Measurements from ENCODE around the gene MPC1. TPM values are rescaled to one million over a fixed set of nuclear protein-coding genes. Genes with fewer than 3 reads are reported as not detected.

MPC1 gene
- total RNA-seq = 10 to 100 TPM; 22.2 to 25.2 TPM

GRCh38 chr6:166382933-166383801 lies at the start of gene MPC1:
TSS of gene MPC1 (minus strand) at chr6:166382940. CDS start at chr6:166382876, 64 bp downstream.
- no peaks in the 10 kb centered on the region for H3K36me3 Mint-ChIP-seq
- peak; percentile 98 for DNase-seq
- H3K4me3 Mint-ChIP-seq = peak within 1 kb of the TSS; percentile 86
- H3K4me1 Mint-ChIP-seq = peaks cover 14% of the 10 kb centered on the region
- H3K9me3 Mint-ChIP-seq = no peaks in the 10 kb centered on the region
- H3K27ac Mint-ChIP-seq = peak within 1 kb of the TSS; percentile 82
- H3K27me3 Mint-ChIP-seq = no peaks in the 10 kb centered on the region

GRCh38 chr6:166430269-166430668 lies 47.5 kb upstream of the MPC1 start:
- H3K9me3 Mint-ChIP-seq = peaks cover 2% of the 10 kb centered on the region
- no peak for DNase-seq
- H3K27ac Mint-ChIP-seq = no peak overlapping the region
- peaks cover 7% of the 10 kb centered on the region for H3K36me3 Mint-ChIP-seq
- peaks cover under 1% of the 10 kb centered on the region for H3K4me1 Mint-ChIP-seq
- no peaks in the 10 kb centered on the region for H3K27me3 Mint-ChIP-seq
- H3K4me3 Mint-ChIP-seq = no peak overlapping the region

- Mint-ChIP-seq H3K27ac (no peak overlapping the region), H3K9me3 (peaks cover 2% of the 10 kb centered on the region), H3K36me3 (peaks cover 4% of the 10 kb centered on the region), H3K27me3 (no peaks in the 10 kb centered on the region), H3K4me1 (peaks cover 16% of the 10 kb centered on the region), H3K4me3 (no peak overlapping the region)
- DNase-seq = no peak
Observed at GRCh38 chr6:166424431-166424830, 41.7 kb upstream of the MPC1 start.

- Mint-ChIP-seq H3K27me3 (no peaks in the 10 kb centered on the region), H3K36me3 (peaks cover 2% of the 10 kb centered on the region), H3K4me1 (peaks cover 23% of the 10 kb centered on the region), H3K27ac (no peak overlapping the region), H3K9me3 (peaks cover 2% of the 10 kb centered on the region), H3K4me3 (no peak overlapping the region)
- DNase-seq = no peak
Observed at GRCh38 chr6:166423781-166424180, 41.0 kb upstream of the MPC1 start.

- no peaks in the 10 kb centered on the region for H3K27me3 Mint-ChIP-seq
- peaks cover 29% of the 10 kb centered on the region for H3K4me1 Mint-ChIP-seq
- no peak for DNase-seq
- no peak overlapping the region for H3K27ac Mint-ChIP-seq
- H3K36me3 Mint-ChIP-seq = no peaks in the 10 kb centered on the region
- no peak overlapping the region for H3K4me3 Mint-ChIP-seq
- H3K9me3 Mint-ChIP-seq = no peaks in the 10 kb centered on the region
Observed at GRCh38 chr6:166423051-166423745, 40.5 kb upstream of the MPC1 start.

- Mint-ChIP-seq H3K27me3 (no peaks in the 10 kb centered on the region), H3K4me3 (no peak overlapping the region), H3K27ac (no peak overlapping the region), H3K9me3 (peaks cover 2% of the 10 kb centered on the region), H3K4me1 (peaks cover 37% of the 10 kb centered on the region), H3K36me3 (peaks cover 4% of the 10 kb centered on the region)
- no peak for DNase-seq
Observed at GRCh38 chr6:166422201-166422940, 39.6 kb upstream of the MPC1 start.

GRCh38 chr6:166420351-166420750 lies 37.6 kb upstream of the MPC1 start:
- no peak for DNase-seq

GRCh38 chr6:166419717-166420116 lies 37.0 kb upstream of the MPC1 start:
- peak overlapping the region; percentile 84 for H3K27ac Mint-ChIP-seq
- H3K36me3 Mint-ChIP-seq = peaks cover 21% of the 10 kb centered on the region
- H3K9me3 Mint-ChIP-seq = peaks cover 14% of the 10 kb centered on the region
- peaks cover 59% of the 10 kb centered on the region for H3K4me1 Mint-ChIP-seq
- no peak for DNase-seq
- no peaks in the 10 kb centered on the region for H3K27me3 Mint-ChIP-seq
- no peak overlapping the region for H3K4me3 Mint-ChIP-seq

More at GRCh38 chr6:166420351-166420750, 37.6 kb upstream of the MPC1 start:
- Mint-ChIP-seq H3K9me3 (peaks cover 14% of the 10 kb centered on the region), H3K27me3 (no peaks in the 10 kb centered on the region), H3K4me3 (no peak overlapping the region), H3K27ac (no peak overlapping the region), H3K36me3 (peaks cover 21% of the 10 kb centered on the region), H3K4me1 (peaks cover 57% of the 10 kb centered on the region)

GRCh38 chr6:166419286-166419685 lies 36.5 kb upstream of the MPC1 start:
- Mint-ChIP-seq H3K36me3 (peaks cover 21% of the 10 kb centered on the region), H3K9me3 (peaks cover 14% of the 10 kb centered on the region), H3K4me3 (peak overlapping the region; percentile 30)

GRCh38 chr6:166418691-166419143 lies 36.0 kb upstream of the MPC1 start:
- H3K9me3 Mint-ChIP-seq = peaks cover 14% of the 10 kb centered on the region
- H3K36me3 Mint-ChIP-seq = peaks cover 21% of the 10 kb centered on the region
- DNase-seq = peak; percentile 32
- no peaks in the 10 kb centered on the region for H3K27me3 Mint-ChIP-seq
- peak overlapping the region; percentile 30 for H3K4me3 Mint-ChIP-seq
- H3K27ac Mint-ChIP-seq = peak overlapping the region; percentile 84
- H3K4me1 Mint-ChIP-seq = peaks cover 65% of the 10 kb centered on the region

More at GRCh38 chr6:166419286-166419685, 36.5 kb upstream of the MPC1 start:
- DNase-seq = peak; percentile 75
- no peaks in the 10 kb centered on the region for H3K27me3 Mint-ChIP-seq
- peaks cover 62% of the 10 kb centered on the region for H3K4me1 Mint-ChIP-seq
- peak overlapping the region; percentile 84 for H3K27ac Mint-ChIP-seq

- peak overlapping the region; percentile 49 for H3K27ac Mint-ChIP-seq
- peaks cover 71% of the 10 kb centered on the region for H3K4me1 Mint-ChIP-seq
- peak overlapping the region; percentile 12 for H3K4me3 Mint-ChIP-seq
- H3K36me3 Mint-ChIP-seq = peaks cover 22% of the 10 kb centered on the region
- DNase-seq = peak; percentile 35
- no peaks in the 10 kb centered on the region for H3K27me3 Mint-ChIP-seq
- H3K9me3 Mint-ChIP-seq = peaks cover 14% of the 10 kb centered on the region
Observed at GRCh38 chr6:166417285-166417691, 34.5 kb upstream of the MPC1 start.

GRCh38 chr6:166415833-166416347 lies 33.1 kb upstream of the MPC1 start:
- Mint-ChIP-seq H3K27ac (peak overlapping the region; percentile 49), H3K4me3 (peak overlapping the region; percentile 9), H3K4me1 (peaks cover 80% of the 10 kb centered on the region), H3K36me3 (peaks cover 23% of the 10 kb centered on the region), H3K27me3 (no peaks in the 10 kb centered on the region), H3K9me3 (peaks cover 14% of the 10 kb centered on the region)
- no peak for DNase-seq

GRCh38 chr6:166415306-166415705 lies 32.6 kb upstream of the MPC1 start:
- Mint-ChIP-seq H3K9me3 (peaks cover 14% of the 10 kb centered on the region), H3K27ac (peak overlapping the region; percentile 9), H3K4me3 (no peak overlapping the region), H3K36me3 (peaks cover 23% of the 10 kb centered on the region), H3K27me3 (no peaks in the 10 kb centered on the region), H3K4me1 (peaks cover 83% of the 10 kb centered on the region)
- DNase-seq = peak; percentile 25

GRCh38 chr6:166413491-166413951 lies 30.8 kb upstream of the MPC1 start:
- Mint-ChIP-seq H3K27ac (no peak overlapping the region), H3K27me3 (no peaks in the 10 kb centered on the region), H3K4me3 (no peak overlapping the region), H3K9me3 (peaks cover 14% of the 10 kb centered on the region), H3K36me3 (peaks cover 23% of the 10 kb centered on the region), H3K4me1 (peaks cover 71% of the 10 kb centered on the region)
- DNase-seq = no peak
